GM23338 (cell line): ENCODE results near the gene LRRC26. TPM values are rescaled to one million over a fixed set of nuclear protein-coding genes. Genes with fewer than 3 reads are reported as not detected.

Experiments used
- EZH2phosphoT487 ChIP-seq: fragments of 200-600 bp; sonication (generic); IDR thresholded peaks from one replicate; pipeline ENCODE4 v1.8.1; 2018; ENCODE audit warnings: antibody characterized with exemption; ENCODE audit not compliant: unreplicated experiment
- JUNB ChIP-seq: IDR thresholded peaks from one replicate; pipeline ENCODE4 v1.6.1; 2016; ENCODE audit warnings: antibody characterized with exemption; ENCODE audit not compliant: unreplicated experiment
- NANOG ChIP-seq: IDR thresholded peaks from 2 replicates; pipeline ENCODE4 v1.6.1; 2016; ENCODE audit warnings: antibody characterized with exemption, borderline replicate concordance
- STAT1 ChIP-seq: IDR thresholded peaks from one replicate; pipeline ENCODE4 v1.6.1; 2016; ENCODE audit warnings: antibody characterized with exemption; ENCODE audit not compliant: unreplicated experiment
- ZNF114 ChIP-seq: fragments of 250-450 bp; sonication (Bioruptor Pico); IDR thresholded peaks from 2 replicates; pipeline ENCODE4 v1.5.0; 2020; ENCODE audit warnings: mild to moderate bottlenecking, moderate library complexity
- polyA plus RNA-seq: library from polyadenylated mRNA; unstranded; fragments of >200 nt; fragmentation: Nextera tagmentation; extraction: Ambion mirVana; gene quantifications from 2 replicates; pipeline ENCODE4 v1.2.1, GENCODE V29; 2016
- total RNA-seq: library from RNA; depleted of rRNA; stranded (reverse); fragments of >200 nt; shearing (Covaris generic); gene quantifications from 2 replicates; pipeline ENCODE4 v1.2.3, GENCODE V29; 2014
- TF ChIP-seq, protein P1 (sequence below): fragments of 250-450 bp; sonication (Bioruptor Pico); IDR thresholded peaks from 2 replicates; pipeline ENCODE4 v1.5.0; 2020; ENCODE audit warnings: mild to moderate bottlenecking, moderate library complexity
- TF ChIP-seq, protein P2 (sequence below): IDR thresholded peaks from one replicate; pipeline ENCODE4 v1.6.1; 2018; ENCODE audit warnings: antibody characterized with exemption; ENCODE audit not compliant: unreplicated experiment

LRRC26 gene
- total and polyA plus RNA-seq, 2 experiments from 2014 or later = 0.21 to 4.3 TPM

DNA sequence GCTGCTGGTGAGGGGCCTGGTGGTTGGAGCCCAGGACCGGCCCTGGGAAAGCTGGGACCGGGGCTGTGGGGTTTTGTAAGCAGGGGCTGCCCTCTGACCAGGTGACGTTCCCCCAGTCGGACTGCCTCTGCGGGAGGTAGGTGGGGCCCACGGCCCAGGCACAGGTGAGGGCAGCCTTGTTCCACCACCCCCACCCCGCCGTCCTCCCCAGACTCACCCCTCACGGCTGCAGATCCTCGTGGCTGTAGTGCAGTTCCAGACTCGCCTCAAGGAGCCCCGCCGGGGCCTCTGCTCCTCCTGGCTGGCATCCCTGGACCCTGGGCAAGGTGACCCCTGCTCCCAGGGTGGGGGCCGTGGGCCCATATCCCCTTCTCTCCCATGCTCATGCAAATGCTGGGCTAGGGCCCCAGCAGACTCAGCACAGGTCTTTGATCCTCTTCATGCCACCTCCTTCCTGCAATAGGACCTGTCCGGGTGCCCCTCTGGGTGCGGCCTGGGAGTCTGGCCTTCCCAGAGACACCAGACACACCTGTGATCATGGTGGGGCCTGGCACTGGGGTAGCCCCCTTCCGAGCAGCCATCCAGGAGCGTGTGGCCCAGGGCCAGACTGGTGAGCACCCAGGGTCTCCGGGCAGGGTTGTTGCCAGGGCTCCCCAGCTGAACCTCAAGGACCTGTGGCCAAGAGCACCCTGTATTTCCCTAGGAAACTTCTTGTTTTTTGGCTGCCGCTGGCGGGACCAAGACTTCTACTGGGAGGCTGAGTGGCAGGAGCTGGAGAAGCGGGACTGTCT, 45.5 kb upstream of the LRRC26 start (continued):
- TF ChIP-seq, protein P1, sequence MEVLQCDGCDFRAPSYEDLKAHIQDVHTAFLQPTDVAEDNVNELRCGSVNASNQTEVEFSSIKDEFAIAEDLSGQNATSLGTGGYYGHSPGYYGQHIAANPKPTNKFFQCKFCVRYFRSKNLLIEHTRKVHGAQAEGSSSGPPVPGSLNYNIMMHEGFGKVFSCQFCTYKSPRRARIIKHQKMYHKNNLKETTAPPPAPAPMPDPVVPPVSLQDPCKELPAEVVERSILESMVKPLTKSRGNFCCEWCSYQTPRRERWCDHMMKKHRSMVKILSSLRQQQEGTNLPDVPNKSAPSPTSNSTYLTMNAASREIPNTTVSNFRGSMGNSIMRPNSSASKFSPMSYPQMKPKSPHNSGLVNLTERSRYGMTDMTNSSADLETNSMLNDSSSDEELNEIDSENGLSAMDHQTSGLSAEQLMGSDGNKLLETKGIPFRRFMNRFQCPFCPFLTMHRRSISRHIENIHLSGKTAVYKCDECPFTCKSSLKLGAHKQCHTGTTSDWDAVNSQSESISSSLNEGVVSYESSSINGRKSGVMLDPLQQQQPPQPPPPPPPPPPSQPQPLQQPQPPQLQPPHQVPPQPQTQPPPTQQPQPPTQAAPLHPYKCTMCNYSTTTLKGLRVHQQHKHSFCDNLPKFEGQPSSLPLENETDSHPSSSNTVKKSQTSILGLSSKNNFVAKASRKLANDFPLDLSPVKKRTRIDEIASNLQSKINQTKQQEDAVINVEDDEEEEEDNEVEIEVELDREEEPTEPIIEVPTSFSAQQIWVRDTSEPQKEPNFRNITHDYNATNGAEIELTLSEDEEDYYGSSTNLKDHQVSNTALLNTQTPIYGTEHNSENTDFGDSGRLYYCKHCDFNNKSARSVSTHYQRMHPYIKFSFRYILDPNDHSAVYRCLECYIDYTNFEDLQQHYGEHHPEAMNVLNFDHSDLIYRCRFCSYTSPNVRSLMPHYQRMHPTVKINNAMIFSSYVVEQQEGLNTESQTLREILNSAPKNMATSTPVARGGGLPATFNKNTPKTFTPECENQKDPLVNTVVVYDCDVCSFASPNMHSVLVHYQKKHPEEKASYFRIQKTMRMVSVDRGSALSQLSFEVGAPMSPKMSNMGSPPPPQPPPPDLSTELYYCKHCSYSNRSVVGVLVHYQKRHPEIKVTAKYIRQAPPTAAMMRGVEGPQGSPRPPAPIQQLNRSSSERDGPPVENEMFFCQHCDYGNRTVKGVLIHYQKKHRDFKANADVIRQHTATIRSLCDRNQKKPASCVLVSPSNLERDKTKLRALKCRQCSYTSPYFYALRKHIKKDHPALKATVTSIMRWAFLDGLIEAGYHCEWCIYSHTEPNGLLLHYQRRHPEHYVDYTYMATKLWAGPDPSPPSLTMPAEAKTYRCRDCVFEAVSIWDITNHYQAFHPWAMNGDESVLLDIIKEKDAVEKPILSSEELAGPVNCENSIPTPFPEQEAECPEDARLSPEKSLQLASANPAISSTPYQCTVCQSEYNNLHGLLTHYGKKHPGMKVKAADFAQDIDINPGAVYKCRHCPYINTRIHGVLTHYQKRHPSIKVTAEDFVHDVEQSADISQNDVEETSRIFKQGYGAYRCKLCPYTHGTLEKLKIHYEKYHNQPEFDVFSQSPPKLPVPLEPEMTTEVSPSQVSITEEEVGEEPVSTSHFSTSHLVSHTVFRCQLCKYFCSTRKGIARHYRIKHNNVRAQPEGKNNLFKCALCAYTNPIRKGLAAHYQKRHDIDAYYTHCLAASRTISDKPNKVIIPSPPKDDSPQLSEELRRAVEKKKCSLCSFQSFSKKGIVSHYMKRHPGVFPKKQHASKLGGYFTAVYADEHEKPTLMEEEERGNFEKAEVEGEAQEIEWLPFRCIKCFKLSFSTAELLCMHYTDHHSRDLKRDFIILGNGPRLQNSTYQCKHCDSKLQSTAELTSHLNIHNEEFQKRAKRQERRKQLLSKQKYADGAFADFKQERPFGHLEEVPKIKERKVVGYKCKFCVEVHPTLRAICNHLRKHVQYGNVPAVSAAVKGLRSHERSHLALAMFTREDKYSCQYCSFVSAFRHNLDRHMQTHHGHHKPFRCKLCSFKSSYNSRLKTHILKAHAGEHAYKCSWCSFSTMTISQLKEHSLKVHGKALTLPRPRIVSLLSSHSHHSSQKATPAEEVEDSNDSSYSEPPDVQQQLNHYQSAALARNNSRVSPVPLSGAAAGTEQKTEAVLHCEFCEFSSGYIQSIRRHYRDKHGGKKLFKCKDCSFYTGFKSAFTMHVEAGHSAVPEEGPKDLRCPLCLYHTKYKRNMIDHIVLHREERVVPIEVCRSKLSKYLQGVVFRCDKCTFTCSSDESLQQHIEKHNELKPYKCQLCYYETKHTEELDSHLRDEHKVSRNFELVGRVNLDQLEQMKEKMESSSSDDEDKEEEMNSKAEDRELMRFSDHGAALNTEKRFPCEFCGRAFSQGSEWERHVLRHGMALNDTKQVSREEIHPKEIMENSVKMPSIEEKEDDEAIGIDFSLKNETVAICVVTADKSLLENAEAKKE (CRISPR knock-in tag) = no peak
- TF ChIP-seq STAT1 = no peak
- TF ChIP-seq, protein P2, sequence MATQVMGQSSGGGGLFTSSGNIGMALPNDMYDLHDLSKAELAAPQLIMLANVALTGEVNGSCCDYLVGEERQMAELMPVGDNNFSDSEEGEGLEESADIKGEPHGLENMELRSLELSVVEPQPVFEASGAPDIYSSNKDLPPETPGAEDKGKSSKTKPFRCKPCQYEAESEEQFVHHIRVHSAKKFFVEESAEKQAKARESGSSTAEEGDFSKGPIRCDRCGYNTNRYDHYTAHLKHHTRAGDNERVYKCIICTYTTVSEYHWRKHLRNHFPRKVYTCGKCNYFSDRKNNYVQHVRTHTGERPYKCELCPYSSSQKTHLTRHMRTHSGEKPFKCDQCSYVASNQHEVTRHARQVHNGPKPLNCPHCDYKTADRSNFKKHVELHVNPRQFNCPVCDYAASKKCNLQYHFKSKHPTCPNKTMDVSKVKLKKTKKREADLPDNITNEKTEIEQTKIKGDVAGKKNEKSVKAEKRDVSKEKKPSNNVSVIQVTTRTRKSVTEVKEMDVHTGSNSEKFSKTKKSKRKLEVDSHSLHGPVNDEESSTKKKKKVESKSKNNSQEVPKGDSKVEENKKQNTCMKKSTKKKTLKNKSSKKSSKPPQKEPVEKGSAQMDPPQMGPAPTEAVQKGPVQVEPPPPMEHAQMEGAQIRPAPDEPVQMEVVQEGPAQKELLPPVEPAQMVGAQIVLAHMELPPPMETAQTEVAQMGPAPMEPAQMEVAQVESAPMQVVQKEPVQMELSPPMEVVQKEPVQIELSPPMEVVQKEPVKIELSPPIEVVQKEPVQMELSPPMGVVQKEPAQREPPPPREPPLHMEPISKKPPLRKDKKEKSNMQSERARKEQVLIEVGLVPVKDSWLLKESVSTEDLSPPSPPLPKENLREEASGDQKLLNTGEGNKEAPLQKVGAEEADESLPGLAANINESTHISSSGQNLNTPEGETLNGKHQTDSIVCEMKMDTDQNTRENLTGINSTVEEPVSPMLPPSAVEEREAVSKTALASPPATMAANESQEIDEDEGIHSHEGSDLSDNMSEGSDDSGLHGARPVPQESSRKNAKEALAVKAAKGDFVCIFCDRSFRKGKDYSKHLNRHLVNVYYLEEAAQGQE = no peak
- TF ChIP-seq EZH2phosphoT487 = no peak
- no peak for TF ChIP-seq ZNF114
- no peak for TF ChIP-seq JUNB
- TF ChIP-seq NANOG = no peak
